T-helper 22 cell (primary cell): ENCODE measurements around the gene UNC80.
A peak's percentile ranks its signal among the peaks of the same experiment; 100 is the strongest.

Experiments
- DNase-seq: peaks from one replicate; pipeline ENCODE4 v3.0.0-alpha.2; 2020; ENCODE audit warnings: low read depth

Gene UNC80

GRCh38 chr2:209969692-209970091, 198.1 kb downstream of the UNC80 start:
- no peak for DNase-seq

DNA sequence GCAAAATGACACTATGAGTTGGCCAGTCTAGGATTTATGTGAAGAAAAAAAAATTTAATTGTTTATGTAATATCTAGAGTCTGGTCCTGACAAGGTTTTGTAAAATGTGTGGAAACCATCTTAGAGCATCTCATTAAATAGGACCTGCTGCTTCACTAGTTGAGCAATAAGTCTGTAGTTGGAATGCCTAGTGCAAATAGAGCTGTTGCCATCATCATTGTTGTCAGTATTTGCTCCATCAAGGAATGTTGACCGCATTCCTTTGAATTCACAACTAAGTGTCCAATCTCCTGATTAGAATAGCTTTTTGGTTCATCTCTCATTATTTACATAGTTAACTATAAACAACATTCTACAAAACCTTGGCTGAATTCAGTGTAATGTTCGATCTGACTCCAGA, 198.6 kb downstream of the UNC80 start:
- no peak for DNase-seq

DNA sequence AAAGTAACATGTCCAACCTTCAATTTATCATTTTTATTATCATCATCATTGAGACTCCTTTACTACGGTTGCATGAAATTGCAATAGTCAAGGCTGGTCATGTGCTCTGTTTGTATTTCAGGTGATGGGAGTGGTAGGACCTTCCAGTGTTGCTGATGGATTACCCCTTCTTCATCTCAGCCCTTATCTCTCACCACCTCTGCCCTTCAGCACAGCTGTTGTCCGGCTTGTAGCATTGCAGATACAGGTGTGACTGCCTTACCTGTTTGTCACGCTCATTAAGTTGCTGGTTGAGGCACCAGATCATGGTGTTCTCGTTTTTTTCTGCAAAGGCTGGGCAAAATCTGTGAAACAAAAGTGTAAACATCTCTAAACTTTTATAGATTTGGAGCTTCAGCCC, 199.1 kb downstream of the UNC80 start:
- DNase-seq, result no peak

GRCh38 chr2:209973328-209973727, 201.7 kb downstream of the UNC80 start:
- no peak for DNase-seq

DNA sequence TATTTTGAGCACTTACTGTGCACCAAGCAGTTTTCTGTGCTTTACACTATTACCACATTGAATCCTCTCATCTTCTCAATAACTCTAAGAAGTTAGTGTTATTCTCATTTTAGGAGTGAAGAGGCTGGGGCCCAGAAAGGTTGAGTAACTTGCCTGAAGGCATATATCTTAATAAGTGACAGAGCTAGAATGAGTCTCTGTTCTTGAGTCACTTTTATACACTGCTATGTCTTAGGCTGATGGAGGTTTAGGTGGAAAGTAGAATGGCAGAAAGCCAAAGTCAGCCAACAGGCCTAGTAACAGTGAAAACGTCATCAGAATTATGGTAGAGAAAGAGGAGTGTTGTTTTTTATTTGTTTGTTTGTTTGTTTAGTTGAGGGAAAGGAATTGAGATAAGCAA, 202.9 kb downstream of the UNC80 start:
- no peak for DNase-seq

DNA sequence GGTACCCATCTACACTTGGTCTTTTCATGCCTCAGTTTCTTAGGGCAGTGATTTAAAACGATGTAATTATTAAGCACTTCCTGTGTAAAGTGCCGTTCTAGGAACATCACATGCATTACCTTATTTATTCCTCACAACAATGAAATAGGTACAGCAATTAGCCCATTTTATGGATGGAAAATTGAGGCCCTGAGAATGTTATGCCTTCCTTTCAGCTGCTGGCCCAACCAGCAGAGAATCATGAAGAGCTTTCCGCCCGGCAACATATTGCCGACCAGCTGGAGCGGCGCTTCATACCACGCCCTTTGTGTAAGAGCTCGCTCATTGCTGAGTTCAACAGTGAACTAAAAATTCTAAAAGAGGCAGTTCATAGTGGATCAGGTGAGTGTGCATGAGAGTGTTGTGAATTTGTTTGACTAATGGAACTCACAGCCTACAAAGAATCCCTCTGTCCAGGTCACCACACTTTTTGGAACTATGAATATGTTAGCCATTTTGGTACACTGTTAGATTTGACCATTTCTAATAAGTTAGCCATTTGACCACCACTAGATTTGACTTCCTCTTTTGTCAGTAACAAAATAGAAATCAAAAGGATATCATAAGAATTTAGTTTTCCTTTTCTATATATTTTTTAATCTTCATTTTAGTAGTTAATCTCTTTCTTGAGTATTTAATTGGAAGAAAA, 205.2 kb downstream of the UNC80 start:
- DNase-seq, result no peak

DNA sequence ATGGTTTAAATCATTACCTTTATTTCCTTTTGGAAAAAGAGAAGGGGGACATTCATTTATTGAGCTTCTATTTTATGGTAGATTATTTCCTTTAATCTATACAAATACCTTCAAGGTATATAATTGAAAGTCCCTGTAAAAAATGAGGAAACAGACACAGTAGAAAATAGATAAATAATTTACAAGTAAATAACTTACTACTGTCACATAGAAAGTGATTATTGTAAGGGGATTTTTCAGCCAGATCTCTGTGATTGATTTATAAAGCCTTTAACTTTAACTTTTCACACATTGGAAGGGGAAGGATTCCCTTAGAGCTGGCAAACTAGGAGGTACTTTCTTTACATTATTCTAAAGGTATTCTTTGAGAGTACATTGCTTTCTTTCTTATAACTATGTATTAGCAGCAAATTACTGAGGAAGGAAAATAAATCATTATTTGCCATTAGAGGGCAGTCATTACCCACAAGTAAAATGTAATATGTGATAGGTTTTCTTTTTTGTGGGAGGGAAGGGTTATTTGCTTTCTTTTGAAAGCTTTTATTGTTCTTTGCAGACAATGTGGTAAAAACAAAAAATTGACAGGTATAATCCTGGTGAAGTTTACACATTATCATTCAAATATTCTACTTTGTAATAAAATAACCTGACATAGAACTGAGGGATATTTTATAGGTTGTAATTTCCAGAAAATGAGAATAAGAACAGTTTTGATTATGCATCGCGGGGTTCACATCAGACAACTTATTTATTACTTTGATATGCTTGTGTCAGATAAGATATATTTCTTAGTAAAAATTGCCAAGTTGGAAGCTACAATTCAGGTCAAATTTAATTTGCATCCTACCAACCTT, 206.0 kb downstream of the UNC80 start:
- DNase-seq, result no peak

DNA sequence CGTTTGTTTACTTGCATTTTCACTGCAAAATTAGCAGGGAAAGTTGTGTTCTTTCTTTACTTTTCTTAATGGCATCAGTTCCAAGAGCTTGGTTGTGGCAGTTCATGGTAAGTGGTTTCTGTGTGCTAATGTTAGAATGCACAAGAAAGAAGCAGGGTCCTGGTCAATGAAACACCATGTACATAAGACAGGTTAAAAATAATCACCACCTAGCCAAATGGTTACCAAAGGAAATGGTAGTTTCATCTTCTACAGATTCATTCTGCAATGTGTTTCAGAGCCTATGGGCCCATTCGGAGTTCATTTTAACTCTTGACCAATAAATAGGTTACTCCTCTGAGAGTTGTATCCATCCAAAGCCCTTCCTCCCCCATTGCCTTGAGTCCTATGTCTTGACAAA, 212.7 kb downstream of the UNC80 start:
- no peak for DNase-seq

- DNase-seq, result no peak
These were observed 214.2 kb downstream of the UNC80 start for GRCh38 chr2:209985874-209986273.

DNA sequence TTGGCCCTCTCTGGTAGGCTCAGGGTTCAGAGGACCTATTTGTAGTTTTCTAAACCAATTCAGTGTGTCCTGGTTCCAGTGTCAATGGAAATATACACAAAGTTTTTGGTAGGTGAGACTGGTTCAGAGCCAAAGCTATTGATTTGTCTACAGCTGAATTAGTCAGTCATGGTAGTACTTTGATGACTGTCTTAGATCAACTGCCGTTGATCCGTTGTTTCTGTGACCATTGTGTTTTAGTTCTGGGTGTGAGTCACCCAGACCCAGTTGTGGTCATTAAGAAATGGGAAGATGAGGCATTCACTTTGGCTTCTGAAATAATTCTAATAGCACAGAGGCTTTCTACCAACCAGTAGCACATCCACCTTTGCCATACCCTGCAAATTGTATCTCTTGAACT, 214.8 kb downstream of the UNC80 start:
- DNase-seq, result no peak

GRCh38 chr2:209988010-209988409, 216.4 kb downstream of the UNC80 start:
- no peak for DNase-seq

DNA sequence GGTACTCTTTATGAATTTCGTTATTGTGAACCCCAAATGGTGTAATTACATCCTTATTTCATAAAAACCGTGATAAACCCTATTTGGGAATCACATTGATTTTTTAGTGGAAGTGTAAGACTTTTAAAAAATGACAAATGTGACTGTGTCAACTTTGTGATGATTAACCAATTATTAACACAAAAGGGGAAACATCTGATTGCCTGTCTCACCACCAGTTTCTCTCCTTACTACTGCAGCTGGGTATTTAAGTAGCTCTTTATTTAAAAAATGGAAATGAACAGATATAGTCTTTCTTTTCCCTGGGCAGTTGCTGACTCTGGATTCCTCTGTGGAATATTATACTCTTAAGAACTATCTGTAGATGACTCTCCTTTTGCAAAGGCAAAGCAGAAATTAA, 219.2 kb downstream of the UNC80 start:
- DNase-seq, result no peak

DNA sequence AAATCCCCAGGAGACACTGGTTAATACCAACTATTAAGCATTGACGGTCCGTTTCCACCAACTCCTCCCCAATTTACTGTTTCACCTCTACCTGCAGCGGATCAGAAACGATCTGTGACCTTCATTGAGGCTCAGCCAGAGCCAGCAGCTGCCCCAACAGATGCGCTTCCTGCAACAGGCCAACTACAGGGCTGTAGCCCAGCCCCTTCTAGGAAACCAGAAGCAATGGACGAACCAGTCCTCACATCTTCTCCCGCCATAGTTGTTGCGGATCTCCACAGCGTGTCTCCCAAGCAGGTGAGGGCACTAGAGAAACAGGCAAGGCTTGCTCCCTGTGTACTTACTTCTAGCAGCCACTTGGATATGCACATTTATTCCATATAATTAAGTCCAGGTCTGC, 222.3 kb downstream of the UNC80 start:
- DNase-seq, result no peak

DNA sequence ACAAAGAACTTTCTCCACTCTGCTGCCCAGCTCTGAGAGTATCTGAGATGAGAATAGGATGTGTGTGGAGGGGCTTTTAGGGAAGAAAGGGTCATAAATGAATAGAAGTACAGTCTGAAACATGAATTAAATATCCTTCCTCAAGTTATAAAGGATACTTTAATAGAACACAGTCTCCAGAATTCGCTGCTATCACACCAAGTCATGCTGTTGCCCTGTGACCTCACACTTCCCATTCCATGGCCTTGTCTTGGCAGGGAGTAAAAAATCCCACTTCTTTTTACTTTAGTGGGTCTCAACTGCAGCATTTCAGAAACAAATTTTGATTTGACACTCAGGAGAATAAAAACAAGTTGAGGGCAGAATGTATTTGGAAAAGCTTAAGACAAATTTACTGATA, 227.0 kb downstream of the UNC80 start:
- DNase-seq, result no peak

GRCh38 chr2:210000464-210001324, 229.1 kb downstream of the UNC80 start:
- no peak for DNase-seq

DNA sequence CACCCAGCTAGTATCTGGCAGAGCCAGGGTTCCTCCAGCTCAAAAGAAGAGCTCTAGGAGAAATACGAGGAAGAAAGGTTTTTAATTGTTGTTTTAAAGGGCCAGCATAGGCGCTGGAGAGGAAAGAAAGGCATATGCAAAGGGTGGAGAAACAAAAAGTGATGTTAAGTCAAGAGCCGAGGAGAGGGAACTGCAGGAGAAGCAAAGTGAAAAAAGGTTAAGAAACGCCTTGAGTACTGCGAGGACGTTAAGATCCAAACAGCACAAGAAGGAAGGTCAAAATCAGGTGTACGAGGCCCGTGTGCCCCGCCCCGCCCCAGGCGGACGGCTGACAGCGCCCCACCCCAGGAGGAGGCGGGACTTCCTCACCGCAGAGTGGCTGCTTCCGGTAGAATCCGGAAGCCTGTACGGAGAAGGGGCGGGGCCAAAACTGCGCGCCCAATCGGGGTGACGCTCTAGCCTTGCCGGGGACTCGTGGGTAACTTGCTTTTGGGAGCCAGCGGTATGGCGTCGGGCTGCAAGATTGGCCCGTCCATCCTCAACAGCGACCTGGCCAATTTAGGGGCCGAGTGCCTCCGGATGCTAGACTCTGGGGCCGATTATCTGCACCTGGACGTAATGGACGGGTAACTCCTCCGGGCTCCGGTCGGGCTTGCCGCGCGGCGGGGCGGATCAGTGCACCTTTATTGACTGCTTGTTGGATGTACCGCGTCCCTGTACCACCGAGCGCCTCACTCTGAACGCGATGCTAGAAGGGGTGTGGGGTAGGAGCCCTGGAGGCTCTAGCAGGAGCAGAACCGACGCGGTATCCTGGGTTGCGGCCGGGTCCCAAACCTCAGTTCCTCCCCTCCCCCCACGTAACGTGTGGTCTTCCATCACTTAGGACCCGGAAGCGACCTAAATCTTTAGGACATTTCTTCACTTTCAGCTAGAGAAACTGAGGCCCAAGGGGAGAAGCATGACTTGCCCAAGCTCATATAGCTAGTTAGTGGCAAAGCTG, 230.8 kb downstream of the UNC80 start, which contains the start of gene RPE:
TSS of gene RPE (plus strand) at position 481 of the 1,000 bp plus-strand sequence. CDS start at position 505, 24 bp downstream.
- DNase-seq, result peak; percentile 89

DNA sequence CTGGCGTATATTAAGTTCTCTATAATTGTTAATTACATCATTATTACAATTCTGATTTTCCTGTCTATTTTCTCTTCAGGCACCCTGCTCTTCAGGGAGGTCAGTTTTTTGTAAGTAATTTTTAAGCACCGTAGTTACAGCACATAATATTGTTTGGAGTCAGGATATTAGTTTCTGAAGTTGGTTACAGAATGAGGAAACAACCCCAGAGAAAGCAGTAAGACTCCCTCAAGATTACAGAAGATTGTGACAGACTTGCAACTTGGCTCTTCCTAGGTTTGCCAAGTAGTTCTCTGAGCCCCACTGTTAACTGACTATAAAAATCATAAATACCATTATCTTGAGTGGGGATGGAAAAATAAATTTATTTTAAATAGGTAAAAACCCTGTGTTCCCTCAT, 231.7 kb downstream of the UNC80 start:
- no peak for DNase-seq

GRCh38 chr2:210004881-210005280, 233.2 kb downstream of the UNC80 start:
- DNase-seq, result no peak

DNA sequence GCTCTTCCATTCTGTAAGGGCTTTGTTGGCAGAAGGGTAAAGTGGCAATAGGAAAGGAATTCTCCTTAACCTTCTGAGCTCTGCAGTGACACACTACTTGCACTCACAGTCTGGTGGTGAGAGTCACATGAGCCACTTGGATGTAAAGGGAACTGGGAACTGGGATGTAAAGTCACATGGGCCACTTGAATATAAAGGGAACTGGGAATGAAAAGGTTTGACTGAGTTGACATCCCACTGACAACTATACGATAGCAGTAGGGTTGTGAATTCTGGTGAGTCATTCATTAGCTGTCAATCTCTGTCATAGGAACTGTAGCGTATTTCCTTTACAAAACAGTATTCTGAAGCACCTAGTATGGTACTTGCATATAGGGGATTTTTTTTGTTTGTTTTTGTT, 236.3 kb downstream of the UNC80 start:
- no peak for DNase-seq

DNA sequence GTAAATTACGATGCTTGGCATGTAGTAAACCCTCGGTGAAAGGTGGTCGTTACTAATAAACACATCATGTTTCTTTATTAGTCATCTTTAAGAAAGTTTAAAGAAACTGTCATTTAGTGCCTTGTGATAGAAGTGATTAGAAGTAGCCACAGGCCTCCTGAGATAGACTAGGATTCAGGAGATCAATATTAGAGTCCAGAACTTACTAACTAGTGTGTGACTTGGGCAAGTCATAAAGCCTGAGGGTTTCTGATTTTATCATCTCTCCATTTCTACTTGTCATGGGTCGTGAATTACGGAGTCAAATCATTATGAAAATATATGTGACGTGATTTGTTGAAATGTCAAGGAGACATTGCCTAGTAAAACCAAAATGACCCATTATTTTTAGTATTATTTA, 237.5 kb downstream of the UNC80 start:
- no peak for DNase-seq

DNA sequence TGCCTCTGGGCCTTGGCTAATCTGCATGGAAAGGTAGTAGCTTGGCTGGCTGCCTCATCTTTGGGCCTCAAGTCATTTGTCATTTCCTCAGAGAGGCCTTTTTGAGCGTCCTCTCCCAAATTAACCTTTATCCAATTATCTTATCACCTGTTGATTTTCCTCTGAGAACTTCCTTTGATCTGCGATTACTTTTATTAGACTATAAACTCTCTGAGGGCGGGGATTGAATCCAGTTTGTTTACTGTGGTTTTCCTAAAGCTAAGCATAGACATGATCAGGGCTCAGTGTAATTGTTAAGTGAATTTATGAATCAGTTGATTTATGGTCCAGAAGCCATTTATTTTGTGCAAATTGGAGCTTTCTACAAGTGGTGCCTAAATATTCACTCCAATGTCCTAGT, 238.3 kb downstream of the UNC80 start:
- DNase-seq, result no peak
